ENCODE data around the gene PRKAA2. TPM values are rescaled to one million over a fixed set of nuclear protein-coding genes. Genes with fewer than 3 reads are reported as not detected.

Gene PRKAA2
- total and polyA plus RNA-seq, 2 donors (not counting 3 experiments of a cell fraction or from before 2014, with no cell fraction given), result 0.32 to 1.2 TPM

- Histone ChIP-seq H3K27ac (ENCODE audit: insufficient read depth, low read depth, low read length) (no peak overlapping the region), H3K27me3 (ENCODE audit: control insufficient read depth in 2 of 2, insufficient read depth in 2 of 2, low read length in 2 of 2) (no peaks in the 10 kb centered on the region), H3K36me3 (ENCODE audit: control insufficient read depth in 2 of 2, extremely low read depth in 1 of 2, insufficient read depth in 2 of 2, low read length in 2 of 2) (no peaks in the 10 kb centered on the region), H3K9ac (replicated peaks; ENCODE audit: extremely low read depth, insufficient read depth, low read length) (no peak overlapping the region), H3K4me2 (ENCODE audit: insufficient read depth, low read length) (no peak overlapping the region), H2AFZ (ENCODE audit: low read depth, low read length) (no peak overlapping the region), H3K4me3 (replicated peaks in 1 of 3; ENCODE audit: insufficient read depth in 1 of 3, low read depth in 1 of 3, low read length in 3 of 3) (no peak overlapping the region), H3K4me1 (ENCODE audit: control insufficient read depth, extremely low read depth, insufficient read depth, low read length) (no peaks in the 10 kb centered on the region), H3K9me3 (replicated peaks; ENCODE audit: control insufficient read depth, insufficient read depth, low read length) (no peaks in the 10 kb centered on the region), H4K20me1 (replicated peaks; ENCODE audit: control insufficient read depth, extremely low read depth, insufficient read depth, low read length) (no peaks in the 10 kb centered on the region), H3K79me2 (ENCODE audit: control insufficient read depth, insufficient read depth, low read length) (no peaks in the 10 kb centered on the region), H3K9me1 (replicated peaks; ENCODE audit: control insufficient read depth, extremely low read depth, insufficient read depth, low read length) (no peaks in the 10 kb centered on the region)
- intact Hi-C loops (cut with micrococcal nuclease), result no loop called here
- dilution Hi-C loops (cut with MboI; ENCODE audit: extremely low pct_ligation_motif_present, low sequenced_read_pairs), result no loop called here
- TF ChIP-seq MYC (IDR thresholded peaks at IDR 0.05; ENCODE audit: low read depth, low read length), result no peak
- no peak for TF ChIP-seq GATA2 (IDR thresholded peaks at IDR 0.05; ENCODE audit: insufficient read depth, insufficient read length, low read depth, low read length)
- TF ChIP-seq JUN (IDR thresholded peaks at IDR 0.05; ENCODE audit: borderline replicate concordance, insufficient read depth, insufficient read length, low read depth), result no peak
- TF ChIP-seq EZH2 (IDR thresholded peaks at IDR 0.05; ENCODE audit: borderline replicate concordance, low read depth, low read length, severe bottlenecking), result no peak
- TF ChIP-seq MAX (IDR thresholded peaks at IDR 0.05; ENCODE audit: insufficient read depth, insufficient read length), result no peak
- no peak for TF ChIP-seq POLR2A (IDR thresholded peaks at IDR 0.05; ENCODE audit: low read depth, low read length)
- TF ChIP-seq POLR2AphosphoS5 (IDR thresholded peaks at IDR 0.05; ENCODE audit: insufficient read depth, low read depth, low read length), result no peak
- TF ChIP-seq FOS (IDR thresholded peaks at IDR 0.05; ENCODE audit: borderline replicate concordance, insufficient read depth, low read length), result no peak
- no peak for TF ChIP-seq CTCF (IDR thresholded peaks at IDR 0.05; ENCODE audit: extremely low read depth in 1 of 2, insufficient read depth in 1 of 2, low read depth in 1 of 2, low read length in 2 of 2)
- CTCF ChIA-PET, result no interaction called here
- POLR2A ChIA-PET, result no interaction called here
- DNase-seq (ENCODE audit: low read depth, low spot score) (no peak), FAIRE-seq (no peak)
- no TSS peak for BruUV-seq (replicated peaks)
Observed at GRCh38 chr1:56625819-56626440, 19.2 kb upstream of the PRKAA2 start.
